Cerebellar nuclear complex (tissue), 1 donor: ENCODE measurements around the gene IL1A.

Experiments used
- DNase-seq, 2 experiments: peaks; one replicate each; lab custom pipeline; 2025; lab: John Stamatoyannopoulos, UW

IL1A gene

DNA sequence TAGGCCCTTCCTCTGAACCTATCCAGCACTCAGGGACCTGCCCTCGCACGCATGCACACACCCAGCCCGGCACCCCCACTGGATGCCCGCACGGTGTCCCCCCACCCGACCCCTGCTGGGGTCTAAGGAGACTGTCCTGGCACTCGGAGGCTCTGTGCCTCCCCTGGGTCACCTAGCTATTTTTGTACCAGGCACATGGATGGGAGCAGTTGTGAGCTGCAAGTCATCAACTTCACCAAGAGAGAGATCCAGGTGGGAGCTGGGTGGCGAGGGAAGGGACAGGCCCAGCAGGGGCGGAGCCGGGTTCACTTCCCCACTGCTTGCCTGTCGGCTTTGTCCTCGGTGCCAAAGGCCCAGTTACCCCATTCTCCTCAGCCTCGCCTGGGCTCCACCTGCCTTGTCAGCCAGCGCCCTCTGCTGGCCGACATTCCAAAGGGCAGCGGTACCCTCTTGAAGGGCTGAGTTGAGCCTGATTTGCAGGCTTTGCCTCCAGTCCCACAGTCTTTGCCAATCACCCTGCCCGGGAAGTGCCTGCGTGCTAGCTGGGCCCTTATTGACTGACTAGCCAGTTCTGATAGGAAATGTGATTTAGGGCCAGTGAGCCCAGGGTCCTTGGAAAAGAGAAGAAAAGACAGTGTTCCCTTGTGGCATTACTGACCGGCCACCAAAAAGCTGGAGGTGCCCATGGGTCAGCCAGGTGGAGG is 57.7 kb downstream of the IL1A start:
- DNase-seq: peak; percentile 12 to 33

GRCh38 chr2:112725545-112726457 is 58.5 kb downstream of the IL1A start:
- no peak for DNase-seq

DNA sequence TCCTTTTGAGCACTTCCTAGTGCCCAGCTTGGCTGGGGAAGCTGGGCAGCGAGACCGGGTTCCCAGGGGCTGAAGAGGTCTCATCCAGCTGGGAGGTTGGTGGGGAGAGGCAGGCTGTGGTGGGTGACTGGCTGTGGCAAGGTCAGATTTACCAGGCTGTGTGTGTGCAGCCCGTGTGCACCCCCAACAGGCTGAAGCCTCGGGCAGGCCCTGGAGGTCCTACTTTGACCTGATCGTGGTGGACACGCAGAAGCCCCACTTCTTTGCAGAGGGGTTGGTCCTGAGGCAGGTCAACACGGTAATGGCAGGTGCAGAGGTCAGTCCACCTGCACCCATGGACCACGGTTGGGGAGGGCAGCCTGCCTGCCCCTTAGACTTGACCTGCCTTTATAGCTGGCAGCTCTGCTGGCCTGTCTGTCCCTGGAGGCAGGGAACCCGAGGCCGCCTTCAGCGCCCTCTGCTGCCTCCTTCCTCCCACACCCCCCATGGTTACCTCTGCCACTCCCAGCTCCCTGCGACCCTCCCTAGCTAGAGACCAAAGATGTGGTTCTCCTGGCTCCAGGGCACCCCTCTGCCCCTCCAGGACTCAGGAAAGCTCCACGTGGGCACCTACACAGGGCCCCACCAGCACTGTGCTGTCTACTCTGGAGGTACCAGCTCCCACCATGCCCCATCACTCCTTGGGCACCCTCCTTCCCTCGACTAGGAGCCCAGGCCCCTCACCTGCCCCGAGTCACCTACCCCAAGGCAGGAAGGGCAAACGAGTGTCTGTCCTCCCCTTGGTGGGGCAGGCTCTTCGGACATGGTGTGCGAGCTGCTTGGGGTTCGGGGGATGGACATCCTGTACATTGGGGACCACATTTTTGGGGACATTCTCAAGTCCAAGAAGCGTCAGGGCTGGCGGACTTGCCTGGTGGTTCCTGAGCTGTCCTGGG is 59.4 kb downstream of the IL1A start:
- DNase-seq: no peak

DNA sequence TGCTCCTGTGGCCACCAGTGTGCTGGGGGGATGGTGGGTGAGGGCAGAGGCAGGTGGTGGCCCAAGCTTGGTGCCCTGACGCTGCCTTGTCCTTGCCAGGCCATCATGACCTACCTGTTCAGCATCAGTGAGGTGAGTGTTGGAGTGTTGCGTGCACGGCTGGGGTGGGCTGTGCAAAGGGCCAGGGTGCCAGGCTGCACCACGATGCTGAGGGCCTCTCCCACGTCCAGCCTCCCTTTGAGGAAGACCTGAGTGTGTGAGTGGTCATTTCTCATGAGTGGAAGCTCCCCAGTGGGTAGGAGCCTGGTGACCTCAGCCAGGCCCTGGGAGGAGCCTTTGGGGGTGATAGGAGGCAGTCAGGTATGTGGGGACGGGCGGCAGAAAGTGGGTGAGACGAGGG is 60.3 kb downstream of the IL1A start:
- DNase-seq: no peak
